AG04450 (cell line): ENCODE data around the gene WSCD2. TPM values are rescaled to one million over a fixed set of nuclear protein-coding genes. Genes with fewer than 3 reads are reported as not detected.

Source experiments
- CTCF ChIA-PET: fragments of 300-600, 350-600 bp; formaldehyde crosslinking; extraction: SDS; loops from one replicate; lab custom pipeline; 2022; ENCODE audit warnings: antibody characterized with exemption, inconsistent platforms; lab: Charles Lee
- POLR2A ChIA-PET: fragments of 350-600 bp; formaldehyde crosslinking; extraction: SDS; loops from one replicate; lab custom pipeline; 2021; ENCODE audit warnings: antibody characterized with exemption, inconsistent platforms; lab: Yijun Ruan, JAX
- DNase-seq: peaks from one replicate; pipeline ENCODE4 v3.0.0-alpha.2; 2011; ENCODE audit warnings: low read depth, low spot score
- H3K27ac ChIP-seq: one replicate; pipeline ENCODE4 v1.5.1; 2012; ENCODE audit warnings: low read depth, low read length, control low read depth
- H3K27me3 ChIP-seq: one replicate; pipeline ENCODE4 v1.6.0; 2012; ENCODE audit warnings: low read length; ENCODE audit not compliant: control insufficient read depth, insufficient read depth
- H3K4me3 ChIP-seq: 2 replicates; pipeline ENCODE4 v1.5.1; 2011; ENCODE audit warnings: mild to moderate bottlenecking, low read depth, low read length, control low read depth
- H3K9me3 ChIP-seq: 2 replicates; pipeline ENCODE4 v1.5.1; 2012; ENCODE audit warnings: low read length; ENCODE audit not compliant: control insufficient read depth, insufficient read depth
- polyA plus RNA-seq: library from polyadenylated mRNA; depleted of rRNA; stranded (reverse); fragments of >200 nt; gene quantifications from 2 replicates; pipeline ENCODE4 v1.2.3, GENCODE V29; 2011
- TF ChIP-seq, protein P1 (sequence below): IDR thresholded peaks from 2 replicates; pipeline ENCODE4 v1.5.1; 2011; ENCODE audit warnings: low read depth, low read length, control low read depth, inconsistent platforms

The WSCD2 gene
- polyA plus RNA-seq, 1 experiment = not detected

DNA sequence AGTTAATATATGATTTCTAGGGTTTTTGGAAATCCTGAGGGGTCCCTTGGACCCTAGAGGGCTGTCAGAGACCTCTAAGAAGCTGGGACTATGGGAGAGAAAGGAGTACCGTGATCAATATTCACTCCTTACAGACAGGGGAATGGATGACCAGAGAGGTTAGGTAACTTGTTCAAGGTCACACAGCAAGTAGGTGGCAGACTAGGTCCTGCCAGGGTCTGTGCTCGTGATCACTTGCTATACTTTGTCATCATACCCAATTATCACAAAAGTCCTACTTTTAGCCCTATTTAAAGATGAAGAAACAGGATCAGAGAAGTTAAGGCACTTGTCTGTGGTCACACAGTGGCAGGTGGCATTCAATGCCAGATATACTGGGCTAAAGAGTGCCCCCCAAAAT, 42.9 kb downstream of the WSCD2 start:
- TF ChIP-seq, protein P1, sequence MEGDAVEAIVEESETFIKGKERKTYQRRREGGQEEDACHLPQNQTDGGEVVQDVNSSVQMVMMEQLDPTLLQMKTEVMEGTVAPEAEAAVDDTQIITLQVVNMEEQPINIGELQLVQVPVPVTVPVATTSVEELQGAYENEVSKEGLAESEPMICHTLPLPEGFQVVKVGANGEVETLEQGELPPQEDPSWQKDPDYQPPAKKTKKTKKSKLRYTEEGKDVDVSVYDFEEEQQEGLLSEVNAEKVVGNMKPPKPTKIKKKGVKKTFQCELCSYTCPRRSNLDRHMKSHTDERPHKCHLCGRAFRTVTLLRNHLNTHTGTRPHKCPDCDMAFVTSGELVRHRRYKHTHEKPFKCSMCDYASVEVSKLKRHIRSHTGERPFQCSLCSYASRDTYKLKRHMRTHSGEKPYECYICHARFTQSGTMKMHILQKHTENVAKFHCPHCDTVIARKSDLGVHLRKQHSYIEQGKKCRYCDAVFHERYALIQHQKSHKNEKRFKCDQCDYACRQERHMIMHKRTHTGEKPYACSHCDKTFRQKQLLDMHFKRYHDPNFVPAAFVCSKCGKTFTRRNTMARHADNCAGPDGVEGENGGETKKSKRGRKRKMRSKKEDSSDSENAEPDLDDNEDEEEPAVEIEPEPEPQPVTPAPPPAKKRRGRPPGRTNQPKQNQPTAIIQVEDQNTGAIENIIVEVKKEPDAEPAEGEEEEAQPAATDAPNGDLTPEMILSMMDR = no peak
- no peaks in the 10 kb centered on the region for H3K9me3 ChIP-seq
- no peaks in the 10 kb centered on the region for H3K27me3 ChIP-seq
- no peak overlapping the region for H3K27ac ChIP-seq
- POLR2A ChIA-PET = no interaction called here
- no peak for DNase-seq
- H3K4me3 ChIP-seq = no peak overlapping the region
- CTCF ChIA-PET = no interaction called here

GRCh38 chr12:108173160-108173559, 44.1 kb downstream of the WSCD2 start:
- H3K4me3 ChIP-seq = no peak overlapping the region
- POLR2A ChIA-PET = no interaction called here
- CTCF ChIA-PET = no interaction called here
- no peak overlapping the region for H3K27ac ChIP-seq
- H3K9me3 ChIP-seq = no peaks in the 10 kb centered on the region
- TF ChIP-seq, protein P1 = no peak
- no peaks in the 10 kb centered on the region for H3K27me3 ChIP-seq
- no peak for DNase-seq

DNA sequence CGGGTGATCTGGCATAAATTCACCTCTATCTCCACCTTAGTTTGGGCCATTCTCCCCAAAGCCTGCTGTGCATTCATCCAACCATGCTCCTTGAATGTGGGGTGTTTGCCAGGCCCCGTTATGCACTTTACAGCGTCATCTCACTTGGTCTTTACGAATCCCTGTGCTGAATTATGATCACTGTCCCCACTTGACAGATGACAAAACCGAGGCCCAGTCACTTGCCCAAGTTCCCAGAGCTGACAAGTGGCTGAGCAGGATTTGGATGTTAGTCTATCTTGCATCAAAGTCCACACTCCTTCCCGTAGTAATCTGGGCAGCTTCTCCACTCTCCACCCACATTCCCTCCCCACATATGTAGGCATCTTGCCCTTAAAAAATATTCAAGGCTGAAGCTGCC, 44.8 kb downstream of the WSCD2 start:
- CTCF ChIA-PET = no interaction called here

DNA sequence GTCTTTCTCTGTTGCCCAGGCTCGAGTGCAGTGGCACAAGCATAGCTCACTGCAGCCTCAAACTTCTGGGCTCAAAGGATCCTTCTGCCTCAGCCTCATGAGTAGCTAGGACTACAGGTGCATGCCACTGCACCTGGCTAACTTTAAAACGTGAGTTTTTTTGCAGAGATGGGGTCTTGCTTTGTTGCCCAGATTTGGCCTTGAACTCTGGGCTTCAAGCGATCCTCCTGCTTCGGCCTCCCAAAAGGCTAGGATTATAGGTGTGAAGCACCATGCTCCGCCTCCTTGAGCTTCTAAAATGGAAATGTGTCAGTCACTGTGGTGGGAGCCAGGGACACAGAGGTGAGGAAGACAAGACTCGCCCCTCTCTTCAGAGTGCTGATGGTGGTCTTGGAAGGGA, 45.6 kb downstream of the WSCD2 start:
- CTCF ChIA-PET = no interaction called here
- TF ChIP-seq, protein P1 = no peak
- Histone ChIP-seq H3K9me3 (no peaks in the 10 kb centered on the region), H3K27ac (no peak overlapping the region), H3K4me3 (no peak overlapping the region), H3K27me3 (no peaks in the 10 kb centered on the region)
- no peak for DNase-seq
- POLR2A ChIA-PET = no interaction called here

More for the DNA sequence above, 44.8 kb downstream of the WSCD2 start:
- H3K27me3 ChIP-seq = no peaks in the 10 kb centered on the region
- POLR2A ChIA-PET = no interaction called here
- DNase-seq = no peak
- TF ChIP-seq, protein P1 = no peak
- H3K4me3 ChIP-seq = no peak overlapping the region
- H3K9me3 ChIP-seq = no peaks in the 10 kb centered on the region
- no peak overlapping the region for H3K27ac ChIP-seq

- ChIA-PET POLR2A (no interaction called here), CTCF (no interaction called here)
- TF ChIP-seq, protein P1 = no peak
- no peak overlapping the region for H3K27ac ChIP-seq
- H3K4me3 ChIP-seq = no peak overlapping the region
- H3K27me3 ChIP-seq = no peaks in the 10 kb centered on the region
- no peak for DNase-seq
- no peaks in the 10 kb centered on the region for H3K9me3 ChIP-seq
Measured at GRCh38 chr12:108175310-108175709, 46.2 kb downstream of the WSCD2 start.
